ENCODE measurements around the gene TBR1.

The TBR1 gene

GRCh38 chr2:161427664-161428587 is 11.8 kb downstream of the TBR1 start:
- no peak for DNase-seq (ENCODE audit: low read depth in 2 of 2)

GRCh38 chr2:161430386-161430785 is 14.3 kb downstream of the TBR1 start:
- DNase-seq (ENCODE audit: low read depth in 2 of 2) = no peak

GRCh38 chr2:161432107-161432506 is 16.0 kb downstream of the TBR1 start:
- no peak for DNase-seq (ENCODE audit: low read depth in 2 of 2)

GRCh38 chr2:161434118-161434517 is 18.0 kb downstream of the TBR1 start:
- no peak for DNase-seq (ENCODE audit: low read depth in 2 of 2)

GRCh38 chr2:161436411-161436810 is 20.3 kb downstream of the TBR1 start:
- DNase-seq (ENCODE audit: low read depth in 2 of 2) = no peak

- DNase-seq (ENCODE audit: low read depth in 2 of 2) = no peak
Observed at GRCh38 chr2:161438598-161438997, 22.5 kb downstream of the TBR1 start.

GRCh38 chr2:161445097-161445496 is 29.0 kb downstream of the TBR1 start:
- no peak for DNase-seq (ENCODE audit: low read depth in 2 of 2)

GRCh38 chr2:161448431-161448830 is 32.3 kb downstream of the TBR1 start:
- DNase-seq (ENCODE audit: low read depth in 2 of 2) = no peak

- DNase-seq (ENCODE audit: low read depth in 2 of 2) = no peak
Observed at GRCh38 chr2:161471631-161472030, 55.5 kb downstream of the TBR1 start.

GRCh38 chr2:161474920-161475319 is 58.8 kb downstream of the TBR1 start:
- DNase-seq (ENCODE audit: low read depth in 2 of 2) = no peak
